Spleen (tissue), 11 donors: ENCODE data around the gene EXD3. TPM values are rescaled to one million over a fixed set of nuclear protein-coding genes. Genes with fewer than 3 reads are reported as not detected.

Experiments
- DNase-seq: peaks from one replicate; pipeline ENCODE4 v3.0.0-alpha.2; 2020
- H3K27ac ChIP-seq, 8 donors: fragments of 200-600 bp; sonication (generic) in 7 of 8; 1 replicate in 4 of 8; 2 replicates in 4 of 8; pipeline versions ENCODE4 v1.5.0 to v1.8.0; 2016 to 2021; ENCODE audit warnings: inconsistent platforms in 4 of 8, mild to moderate bottlenecking in 4 of 8, moderate library complexity in 1 of 8
- H3K27me3 ChIP-seq, 7 donors: fragments of 200-600 bp; sonication (generic) in 6 of 7; replicated peaks in 1 of 7; 1 replicate in 4 of 7; 2 replicates in 3 of 7; pipeline versions ENCODE4 v1.5.0 to v1.8.0; 2016 to 2021; ENCODE audit warnings: inconsistent platforms in 3 of 7, mild to moderate bottlenecking in 1 of 7
- H3K36me3 ChIP-seq, 6 donors: fragments of 200-600 bp; sonication (generic) in 5 of 6; 1 replicate in 4 of 6; 2 replicates in 2 of 6; pipeline versions ENCODE4 v1.5.0 to v1.8.0; 2016 to 2021; ENCODE audit warnings: inconsistent platforms in 2 of 6
- H3K4me1 ChIP-seq, 6 donors: fragments of 200-600 bp; sonication (generic) in 5 of 6; 1 replicate in 3 of 6; 2 replicates in 3 of 6; pipeline versions ENCODE4 v1.5.0 to v1.8.0; 2016 to 2021; ENCODE audit warnings: inconsistent platforms in 3 of 6
- H3K4me3 ChIP-seq, 8 donors: fragments of 200-600 bp; sonication (generic) in 7 of 8; 1 replicate in 4 of 8; 2 replicates in 4 of 8; pipeline versions ENCODE4 v1.5.0 to v1.8.0; 2016 to 2021; ENCODE audit warnings: inconsistent platforms in 4 of 8, mild to moderate bottlenecking in 4 of 8, moderate library complexity in 2 of 8
- H3K9me3 ChIP-seq, 8 donors: fragments of 200-600 bp; sonication (generic) in 7 of 8; 1 replicate in 4 of 8; 2 replicates in 4 of 8; pipeline versions ENCODE4 v1.5.0 to v1.8.0; 2016 to 2021; ENCODE audit warnings: inconsistent platforms in 4 of 8
- POLR2A ChIP-seq, 3 donors: fragments of 450-650 bp; IDR thresholded peaks; one replicate each; pipeline ENCODE4 v1.5.1; 2017; ENCODE audit warnings: antibody characterized with exemption in 3 of 3, mild to moderate bottlenecking in 1 of 3
- POLR2AphosphoS5 ChIP-seq, 3 donors: sonication (generic); formaldehyde crosslinking; IDR thresholded peaks; one replicate each; pipeline ENCODE4 v1.5.1; 2017; ENCODE audit warnings: antibody characterized with exemption in 3 of 3
- WGBS, 5 donors: extraction: QIAGEN DNeasy Blood & Tissue Kit in 3 of 5; methylation state at CpG; one replicate each; pipeline versions ENCODE4 v1.1.5 to v1.1.7; 2013 to 2018; 5-methylcytosine and 5-hydroxymethylcytosine counted together
- intact Hi-C: fragments of 100-400 bp; cut with DNase I; formaldehyde crosslinking; loops from one replicate; pipeline ENCODE4 v1.15.0; 2023; ENCODE audit warnings: low total_unique reads
- polyA plus RNA-seq, 3 donors: library from polyadenylated mRNA; stranded (reverse); fragments of 200-250 nt; gene quantifications; one replicate each; pipeline ENCODE4 v1.2.1, GENCODE V29; 2013
- total RNA-seq, 7 donors: library from RNA; depleted of rRNA in 3 of 7; stranded (reverse); fragments of >200 nt in 3 of 7; fragmentation: NEBNext Ultra II Directional in 4 of 7; extraction: Animal tissue kit (Norgen Biotek cat#: 25700) in 4 of 7; gene quantifications; one replicate each; pipeline versions ENCODE4 v1.1.0 to v1.2.1, GENCODE V29; 2016 to 2021
- TF ChIP-seq, protein P1 (sequence below), 11 experiments: fragments of 200-600 bp in 7 of 11; fragments of 450-650 bp in 4 of 11; sonication (generic) in 4 of 11; IDR thresholded peaks in 8 of 11; conservative IDR thresholded peaks in 3 of 11; 1 replicate in 7 of 11; 2 replicates in 4 of 11; pipeline versions ENCODE4 v1.4.0 to v1.8.0; 2016 to 2021; ENCODE audit warnings: antibody characterized with exemption in 11 of 11, inconsistent platforms in 4 of 11, mild to moderate bottlenecking in 1 of 11
- donor health status: healthy with polysubstance abuse.
- donor health status: DM: no; HTN: no; CAD: no; lungs with moderate emphysema.
- donor health status: DM: no; HTN: no; CAD: no.
- donor health status: Bipolar disorder and iron deficiency.
- donor health status: healthy.
- donor health status: DM: no; HTN: no; CAD: no.
- donor health status: DM: yes; HTN: yes; CAD: no.

EXD3 gene
- total and polyA plus RNA-seq, 10 donors = 14.5 to 62.3 (median 36.3) TPM

DNA sequence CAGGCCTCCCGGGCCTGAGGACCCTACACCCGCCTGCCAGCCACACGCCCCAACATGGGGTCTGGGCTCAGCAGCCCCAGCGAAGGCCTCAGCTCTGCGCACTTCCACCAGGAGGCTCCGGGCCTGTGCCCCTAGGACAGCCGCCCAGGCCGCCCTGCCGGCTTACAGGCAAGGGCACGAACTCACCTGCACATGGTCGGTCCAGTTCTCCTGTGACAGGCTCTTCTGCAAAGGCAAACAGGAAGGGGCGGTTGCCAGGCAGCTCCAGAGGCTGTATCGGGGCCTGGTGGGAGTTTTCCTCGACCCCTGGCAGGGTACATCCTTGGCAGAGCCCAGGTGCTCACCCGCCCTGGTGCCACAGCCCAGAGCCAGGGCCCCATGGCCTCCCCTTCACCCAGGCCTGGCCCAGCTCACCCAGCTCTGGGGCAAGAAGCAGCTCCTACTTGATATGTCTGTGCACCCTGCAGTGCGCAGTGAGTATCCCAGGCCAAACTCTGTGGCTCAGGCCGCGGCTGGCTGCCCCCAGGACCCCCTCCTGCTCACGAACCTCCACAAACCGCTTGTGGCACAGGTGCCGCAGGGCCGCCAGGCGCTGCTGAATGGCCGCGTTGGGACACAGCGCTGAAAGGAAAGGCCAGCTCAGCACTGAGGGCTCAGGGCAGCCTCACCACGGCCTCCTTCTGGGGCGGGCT lies 68.7 kb downstream of the EXD3 start:
- no peak for DNase-seq
- Histone ChIP-seq H3K27me3 (no peaks in the 10 kb centered on the region), H3K27ac (peak overlapping the region; percentile 29 to 75 (median 67)), H3K36me3 (peaks cover 0 to 13% (median 0%) of the 10 kb centered on the region in 6 donors), H3K9me3 (peaks cover 5 to 31% (median 27%) of the 10 kb centered on the region in 8 donors), H3K4me3 (no peak overlapping the region), H3K4me1 (peaks cover 0 to 34% (median 14%) of the 10 kb centered on the region in 6 donors)
- intact Hi-C loops = no loop called here
- no peak for TF ChIP-seq POLR2A (IDR thresholded peaks at IDR 0.05)
- TF ChIP-seq, protein P1, sequence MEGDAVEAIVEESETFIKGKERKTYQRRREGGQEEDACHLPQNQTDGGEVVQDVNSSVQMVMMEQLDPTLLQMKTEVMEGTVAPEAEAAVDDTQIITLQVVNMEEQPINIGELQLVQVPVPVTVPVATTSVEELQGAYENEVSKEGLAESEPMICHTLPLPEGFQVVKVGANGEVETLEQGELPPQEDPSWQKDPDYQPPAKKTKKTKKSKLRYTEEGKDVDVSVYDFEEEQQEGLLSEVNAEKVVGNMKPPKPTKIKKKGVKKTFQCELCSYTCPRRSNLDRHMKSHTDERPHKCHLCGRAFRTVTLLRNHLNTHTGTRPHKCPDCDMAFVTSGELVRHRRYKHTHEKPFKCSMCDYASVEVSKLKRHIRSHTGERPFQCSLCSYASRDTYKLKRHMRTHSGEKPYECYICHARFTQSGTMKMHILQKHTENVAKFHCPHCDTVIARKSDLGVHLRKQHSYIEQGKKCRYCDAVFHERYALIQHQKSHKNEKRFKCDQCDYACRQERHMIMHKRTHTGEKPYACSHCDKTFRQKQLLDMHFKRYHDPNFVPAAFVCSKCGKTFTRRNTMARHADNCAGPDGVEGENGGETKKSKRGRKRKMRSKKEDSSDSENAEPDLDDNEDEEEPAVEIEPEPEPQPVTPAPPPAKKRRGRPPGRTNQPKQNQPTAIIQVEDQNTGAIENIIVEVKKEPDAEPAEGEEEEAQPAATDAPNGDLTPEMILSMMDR (IDR thresholded peaks at IDR 0.05 in 8 of 11, conservative IDR thresholded peaks at IDR 0.05 in 3 of 11) = no peak
- no peak for TF ChIP-seq POLR2AphosphoS5 (IDR thresholded peaks at IDR 0.05)
- 80 to 87% (median 82%) methylated on average over 17 to 28 of the region's 28 CpGs for WGBS, 5 donors

DNA sequence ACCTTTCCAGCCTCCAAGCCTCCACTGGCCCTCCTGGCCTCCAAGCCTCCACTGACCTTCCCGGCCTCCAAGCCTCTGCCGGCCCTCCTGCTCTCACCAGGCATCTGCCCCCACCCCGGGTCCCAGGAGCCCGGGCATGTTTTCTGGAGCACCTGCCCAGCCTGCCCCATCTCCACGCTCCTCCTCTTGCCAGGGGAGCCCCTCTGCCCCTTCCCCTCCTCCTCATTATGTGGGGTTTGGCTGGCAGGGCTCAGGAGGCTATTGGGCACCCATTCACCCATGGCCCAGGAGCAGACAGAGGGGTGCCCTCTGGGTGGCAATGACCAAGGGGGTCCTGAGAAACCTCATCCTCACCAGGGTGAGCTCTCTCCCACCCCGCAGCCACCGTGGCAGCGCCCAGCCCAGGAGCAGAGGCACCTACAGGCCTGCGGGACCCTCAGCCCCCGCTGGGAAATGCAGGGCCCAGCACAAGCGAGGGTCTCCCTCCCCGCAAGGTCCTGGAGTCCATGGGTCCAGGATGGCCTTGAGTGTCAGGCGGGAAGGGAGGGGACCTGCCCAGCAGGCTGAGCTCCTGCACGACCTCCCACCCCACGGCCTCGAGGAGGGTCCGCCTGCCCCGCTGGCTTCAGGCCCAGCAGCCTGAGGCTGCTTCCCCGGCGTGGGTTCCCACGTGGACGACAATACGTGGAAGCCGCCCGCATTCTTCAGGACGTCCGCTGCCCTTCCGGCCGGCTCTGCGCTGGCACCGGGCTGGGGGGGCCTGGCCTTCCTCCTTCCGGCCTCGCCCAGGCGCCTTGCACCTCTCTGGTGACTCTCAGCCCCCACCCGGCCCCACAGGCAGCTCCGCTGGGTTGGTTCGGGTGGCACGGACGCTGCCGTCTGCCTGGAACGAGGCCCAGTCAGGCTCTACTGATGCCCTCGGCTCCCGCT lies 69.5 kb downstream of the EXD3 start:
- H3K9me3 ChIP-seq = peaks cover 5 to 30% (median 27%) of the 10 kb centered on the region in 8 donors
- DNase-seq = peak; percentile 89
- H3K4me1 ChIP-seq = peaks cover 0 to 34% (median 14%) of the 10 kb centered on the region in 6 donors
- no peaks in the 10 kb centered on the region for H3K27me3 ChIP-seq
- H3K27ac ChIP-seq = peak overlapping the region in 6 of 8 donors; percentile 29 to 75 (median 70)
- intact Hi-C loops = no loop called here
- TF ChIP-seq, protein P1 (IDR thresholded peaks at IDR 0.05 in 8 of 11, conservative IDR thresholded peaks at IDR 0.05 in 3 of 11) = no peak
- peak; percentile 78 to 90 (median 89) for TF ChIP-seq POLR2AphosphoS5 (IDR thresholded peaks at IDR 0.05)
- TF ChIP-seq POLR2A (IDR thresholded peaks at IDR 0.05) = no peak
- peaks cover 0 to 18% (median 0%) of the 10 kb centered on the region in 6 donors for H3K36me3 ChIP-seq
- H3K4me3 ChIP-seq = no peak overlapping the region
- whole genome bisulfite sequencing, 5 donors = 71 to 85% (median 77%) methylated on average over 23 to 43 of the region's 43 CpGs

DNA sequence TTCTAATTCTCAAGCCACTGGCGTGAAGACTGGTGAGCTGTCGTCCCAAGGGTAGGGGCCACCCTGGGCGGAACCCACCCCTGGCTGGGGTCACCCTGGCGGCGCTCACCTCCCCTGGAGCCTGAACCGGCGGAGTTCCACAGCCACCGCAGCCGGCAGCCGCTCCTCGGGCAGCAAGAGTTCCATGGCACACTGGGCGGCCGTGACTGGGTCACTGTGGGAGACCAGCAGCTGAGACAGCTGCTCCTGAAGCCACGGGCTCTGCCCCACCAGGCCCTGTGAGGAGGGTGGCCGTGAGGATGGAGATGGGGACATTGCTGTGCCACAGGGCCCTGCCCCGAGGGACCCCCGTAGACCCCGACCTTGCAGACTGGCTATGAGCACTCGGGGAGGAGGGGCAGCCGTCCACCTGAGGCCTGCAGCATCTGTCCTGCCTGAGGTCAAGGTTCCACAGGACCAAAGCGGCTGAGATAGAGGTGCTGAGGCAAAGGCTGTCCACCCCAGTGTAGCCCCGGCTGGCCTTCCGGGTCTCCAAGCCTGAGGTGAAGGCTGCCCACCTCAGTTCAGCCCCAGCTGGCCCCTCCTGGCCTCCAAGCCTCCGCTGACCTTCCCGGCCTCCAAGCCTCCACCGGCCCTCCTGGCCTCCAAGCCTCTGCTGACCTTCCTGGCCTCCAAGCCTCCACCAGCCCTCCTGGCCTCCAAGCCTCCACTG lies 70.3 kb downstream of the EXD3 start:
- intact Hi-C loops = no loop called here
- Histone ChIP-seq H3K4me1 (peaks cover 0 to 34% (median 14%) of the 10 kb centered on the region in 6 donors), H3K36me3 (peaks cover 0 to 16% (median 0%) of the 10 kb centered on the region in 6 donors), H3K27ac (peak overlapping the region in 6 of 8 donors; percentile 1 to 75 (median 70)), H3K9me3 (peaks cover 5 to 22% (median 21%) of the 10 kb centered on the region in 8 donors), H3K4me3 (no peak overlapping the region), H3K27me3 (no peaks in the 10 kb centered on the region)
- WGBS, 5 donors = 79 to 84% (median 82%) methylated on average over 16 to 26 of the region's 26 CpGs
- DNase-seq = no peak
- TF ChIP-seq POLR2AphosphoS5 (IDR thresholded peaks at IDR 0.05) (no peak), POLR2A (IDR thresholded peaks at IDR 0.05) (no peak)
- TF ChIP-seq, protein P1 (IDR thresholded peaks at IDR 0.05 in 8 of 11, conservative IDR thresholded peaks at IDR 0.05 in 3 of 11) = no peak
